HG03025 (cell line): Measurements from ENCODE around the gene TOR1AIP2.
A peak's percentile ranks its signal among the peaks of the same experiment; 100 is the strongest.
"Not testable (repeated sequence)": the region's sequence is repeated elsewhere in the genome, so short reads cannot be mapped to it uniquely, and the experiment has no call there.

Source experiments
- ATAC-seq: cut with Tn5 transposase; IDR thresholded peaks from one replicate; pipeline ENCODE4 v1.9.1; 2021; ENCODE audit warnings: mild to moderate bottlenecking, moderate library complexity; ENCODE audit not compliant: unreplicated experiment, low FRiP score

TOR1AIP2 gene

DNA sequence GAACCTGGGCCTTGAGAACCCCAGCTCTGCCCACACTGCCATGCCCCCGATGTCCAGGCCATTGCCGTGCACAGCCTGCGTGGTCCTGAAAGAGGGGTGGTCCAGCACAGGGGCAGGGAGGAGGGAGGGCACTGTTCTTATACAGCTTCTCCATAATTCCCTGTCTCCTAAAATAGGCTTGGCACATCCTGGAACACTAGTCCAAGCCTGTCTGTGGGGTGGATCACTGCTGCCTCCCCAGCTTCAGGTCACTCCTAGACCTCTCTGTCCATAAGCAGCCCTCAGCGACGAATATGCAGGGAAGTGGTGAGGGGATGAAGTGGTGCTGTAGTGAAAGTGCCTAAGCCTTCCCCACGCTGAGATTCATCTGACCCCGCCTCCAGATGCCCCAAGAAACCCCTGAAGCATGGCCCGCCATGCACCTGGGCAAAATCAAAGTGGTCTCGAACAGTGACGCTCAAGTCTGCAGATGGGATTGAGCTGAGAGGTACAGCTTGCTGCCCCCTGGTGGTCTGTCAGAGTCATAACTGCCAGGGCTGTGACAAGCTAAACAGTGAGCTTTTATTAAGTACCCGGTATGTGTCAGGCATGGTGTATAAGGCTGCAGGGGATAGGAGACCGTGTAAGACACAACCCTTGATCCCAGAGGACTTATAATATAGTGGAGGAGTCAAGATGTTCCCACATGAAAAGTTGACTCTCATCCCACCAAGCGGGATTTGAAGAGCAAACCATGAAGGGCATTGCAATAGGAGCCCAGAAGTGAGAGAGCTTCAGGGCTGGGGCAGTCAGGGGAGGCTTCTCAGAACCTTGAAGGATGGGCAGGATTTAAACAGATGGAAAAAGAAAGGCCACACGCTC is 67.9 kb downstream of the TOR1AIP2 start:
- ATAC-seq: peak; percentile 52

DNA sequence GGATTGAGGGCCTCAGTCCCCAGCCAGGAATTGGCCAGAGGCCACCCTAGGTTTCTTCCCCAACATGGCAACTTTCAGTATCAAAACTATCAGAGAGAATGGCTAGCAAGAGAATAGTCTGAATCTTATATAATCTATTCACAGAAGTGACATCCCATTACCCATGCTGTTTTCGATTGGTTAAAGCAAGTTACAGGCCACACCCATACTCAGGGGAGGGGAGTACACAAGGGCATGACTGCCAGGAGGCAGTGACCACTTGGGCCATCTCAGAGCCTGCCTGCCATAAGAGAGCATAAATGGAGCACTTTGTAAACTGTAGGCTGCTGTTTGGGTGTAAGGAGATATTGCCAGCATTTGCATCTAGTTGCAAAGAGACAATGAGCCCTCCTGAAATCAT is 69.1 kb downstream of the TOR1AIP2 start:
- ATAC-seq: no peak

DNA sequence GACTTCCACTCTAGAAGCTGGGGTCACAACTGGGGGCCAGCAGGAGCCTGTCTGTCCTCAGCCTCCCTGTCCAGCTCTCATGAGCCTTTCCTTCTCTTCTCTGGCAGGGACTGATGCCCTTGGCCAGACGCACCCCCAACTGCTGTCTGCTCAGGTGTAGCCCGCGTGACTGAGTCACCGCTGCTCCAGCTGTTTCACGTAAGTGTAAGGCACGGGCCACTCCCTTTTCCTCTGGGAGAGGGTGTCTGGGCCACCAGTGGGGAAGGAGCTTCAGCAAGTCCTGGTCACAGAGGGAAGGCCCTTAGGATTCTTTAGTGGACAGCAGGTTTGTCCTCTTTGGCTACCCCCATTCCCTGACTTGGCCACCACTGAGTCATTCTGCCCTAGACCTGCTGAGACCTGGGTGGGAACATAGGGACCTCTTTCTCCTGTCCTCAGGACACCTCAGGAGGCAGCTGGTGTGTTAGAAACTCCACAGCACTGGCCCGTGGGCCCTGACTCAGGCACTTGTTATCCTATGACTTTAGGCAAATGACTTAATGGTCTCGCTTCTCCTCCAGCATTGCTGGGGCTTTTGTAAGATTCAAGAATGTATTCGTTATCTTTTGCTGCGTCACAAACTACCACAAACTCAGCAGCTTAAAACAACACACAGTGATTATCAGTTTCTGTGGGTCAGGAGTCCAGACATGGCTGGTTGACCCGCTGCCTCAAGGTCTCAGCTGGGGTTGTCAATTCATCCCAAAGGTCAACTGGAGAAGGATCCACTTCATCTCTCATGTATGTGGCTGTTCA is 69.7 kb downstream of the TOR1AIP2 start:
- ATAC-seq: no peak

DNA sequence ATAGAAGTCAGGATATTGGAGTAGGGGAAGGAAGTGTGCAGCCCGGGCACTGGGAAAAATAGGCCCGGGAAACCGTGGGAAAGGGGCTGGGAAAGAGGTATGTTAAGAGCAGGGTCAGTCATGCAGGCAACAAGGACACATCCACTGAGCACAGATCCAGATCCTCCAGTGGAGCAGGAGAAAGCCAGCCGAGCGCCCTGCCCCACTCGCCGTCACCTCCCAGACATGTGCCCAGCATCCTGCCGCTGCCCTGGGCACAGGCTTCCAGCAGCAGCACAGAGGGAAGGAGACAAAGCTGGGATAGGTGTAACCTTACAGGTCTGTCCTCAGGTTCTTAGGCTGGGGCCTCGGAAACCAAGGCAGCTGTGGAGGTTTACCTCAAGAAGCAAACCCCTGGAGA is 70.3 kb downstream of the TOR1AIP2 start:
- ATAC-seq: no peak

DNA sequence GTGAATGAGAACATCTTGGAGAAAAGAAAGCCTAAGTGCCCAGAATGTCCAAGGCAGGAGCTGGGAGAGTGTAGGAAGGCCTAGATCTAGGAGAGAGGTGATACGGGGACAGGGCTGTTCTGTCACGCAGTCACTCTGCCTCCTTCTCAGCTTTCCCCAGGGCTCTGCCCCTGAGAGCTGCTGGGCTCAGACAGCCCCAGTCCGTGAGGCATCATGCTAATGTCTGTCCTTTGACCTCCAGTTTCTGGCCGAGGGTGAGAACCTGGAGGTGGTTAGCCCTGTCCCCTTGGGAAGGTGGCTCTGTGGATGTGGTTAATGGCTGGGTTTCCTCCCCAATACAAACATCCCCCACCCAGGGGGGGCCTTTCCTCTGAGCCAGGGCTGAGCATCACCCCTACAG is 71.3 kb downstream of the TOR1AIP2 start:
- ATAC-seq: no peak

DNA sequence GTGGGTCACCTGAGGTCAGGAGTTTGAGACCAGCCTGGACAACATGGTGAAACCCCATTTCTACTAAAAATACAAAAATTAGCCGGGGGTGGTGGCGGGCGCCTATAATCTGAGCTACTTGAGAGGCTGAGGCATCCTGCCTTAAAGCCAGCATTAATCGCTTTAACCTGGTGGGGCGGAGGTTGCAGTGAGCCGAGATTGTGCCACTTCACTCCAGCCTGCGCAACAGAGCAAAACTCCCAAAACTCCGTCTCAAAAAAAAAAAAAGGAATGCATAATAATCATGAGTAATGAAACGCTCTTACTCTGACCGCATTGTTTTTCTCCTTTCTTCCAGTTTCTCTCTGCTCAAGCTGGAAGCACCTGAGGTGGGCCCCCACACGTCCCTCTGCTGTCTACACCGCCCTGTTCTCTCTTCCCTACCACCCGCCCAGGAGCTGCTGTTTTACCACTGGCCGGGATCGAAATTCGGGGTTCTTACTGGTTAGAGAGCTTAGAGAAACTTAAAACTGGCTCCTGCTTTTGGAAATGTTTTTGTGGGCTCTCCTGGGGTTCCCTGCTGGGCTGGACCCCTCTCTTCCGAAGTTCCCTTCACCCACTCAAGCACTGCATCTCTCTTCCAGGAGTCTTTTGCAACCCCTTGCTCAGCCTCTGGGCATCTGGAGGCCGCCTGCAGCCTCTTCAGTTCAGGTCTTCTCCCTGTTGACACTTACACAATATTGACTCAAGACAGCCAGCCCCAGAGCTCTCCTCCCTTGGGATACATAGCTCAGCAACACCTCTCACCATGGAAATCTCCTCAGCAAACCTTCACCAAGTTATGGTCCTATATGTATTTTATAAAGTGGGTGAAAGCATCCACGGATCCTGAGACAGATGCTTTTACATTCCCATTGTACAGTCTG is 72.1 kb downstream of the TOR1AIP2 start:
- ATAC-seq: no peak

DNA sequence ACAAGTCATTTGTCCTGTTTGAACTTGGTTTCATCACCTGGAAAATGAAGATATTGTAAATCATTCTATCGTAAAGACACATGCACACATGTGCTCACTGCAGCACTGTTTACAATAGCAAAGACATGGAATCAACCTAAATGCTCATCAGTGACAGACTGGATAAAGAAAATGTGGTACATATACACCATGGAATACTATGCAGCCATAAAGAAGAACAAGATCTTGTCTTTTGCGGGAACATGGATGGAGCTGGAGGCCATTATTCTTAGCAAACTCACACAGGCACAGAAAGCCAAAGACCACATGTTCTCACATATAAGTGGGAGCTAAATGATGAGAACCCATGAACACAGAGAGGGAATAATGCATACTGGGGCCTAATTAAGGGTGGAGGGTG is 73.2 kb downstream of the TOR1AIP2 start:
- not testable (repeated sequence) for ATAC-seq

DNA sequence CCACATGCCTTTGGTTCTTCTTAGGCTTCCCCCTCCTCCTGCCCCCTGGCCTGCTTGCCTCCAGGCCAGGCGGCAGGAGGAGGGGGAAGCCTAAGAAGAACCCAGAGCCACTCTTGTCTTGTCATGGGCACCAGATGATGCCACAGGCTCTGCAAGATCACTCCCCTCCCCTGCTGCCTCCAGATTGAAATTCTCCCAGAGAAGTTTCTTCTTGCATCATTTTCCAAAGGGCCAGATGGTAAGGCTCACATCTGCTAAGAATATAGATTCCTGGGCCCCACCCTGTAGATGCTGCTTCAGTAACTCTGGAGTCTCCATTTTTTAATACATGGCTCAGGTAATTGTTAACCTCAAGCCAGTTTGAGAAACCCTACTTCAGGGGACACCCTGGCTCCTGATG is 73.7 kb downstream of the TOR1AIP2 start:
- ATAC-seq: no peak

DNA sequence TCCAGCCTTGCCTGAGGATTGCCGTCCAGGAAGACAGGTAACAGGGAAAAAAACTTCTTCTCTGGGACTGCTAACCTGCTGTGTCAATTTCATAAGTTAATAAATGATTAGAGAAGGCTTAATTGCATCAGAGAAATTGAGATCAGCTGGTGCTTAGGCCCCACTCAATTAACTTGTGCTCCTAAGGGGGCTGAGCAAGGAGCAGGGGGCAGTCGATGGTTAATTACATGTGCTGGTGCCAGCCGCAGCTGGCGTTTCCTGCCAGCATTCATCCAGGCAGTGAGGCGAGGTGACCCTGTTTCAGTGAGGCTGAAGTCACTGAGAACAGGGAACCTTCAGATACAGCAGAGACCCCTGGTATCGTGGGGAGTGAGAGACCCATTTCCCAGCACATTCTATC is 74.5 kb downstream of the TOR1AIP2 start:
- ATAC-seq: no peak

DNA sequence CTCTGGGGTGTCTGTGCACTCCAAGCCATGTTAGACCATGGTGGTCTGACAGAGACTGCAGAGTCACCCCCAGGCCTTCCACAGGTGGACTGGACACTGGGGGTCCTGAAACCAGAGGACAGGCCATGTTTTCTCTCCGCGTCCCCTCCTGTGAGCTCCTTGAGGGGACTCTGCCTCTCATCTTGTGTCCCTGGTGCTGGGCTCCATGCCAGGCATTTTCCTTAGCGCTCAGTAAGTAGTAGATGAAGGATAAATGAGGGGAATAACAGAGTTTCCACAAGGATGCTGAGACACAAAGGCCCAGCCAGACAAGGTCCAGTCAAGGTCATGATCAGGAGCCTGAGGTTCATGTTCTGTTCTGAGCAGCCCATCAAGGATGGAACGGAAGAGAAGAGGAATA is 77.1 kb downstream of the TOR1AIP2 start:
- ATAC-seq: no peak

DNA sequence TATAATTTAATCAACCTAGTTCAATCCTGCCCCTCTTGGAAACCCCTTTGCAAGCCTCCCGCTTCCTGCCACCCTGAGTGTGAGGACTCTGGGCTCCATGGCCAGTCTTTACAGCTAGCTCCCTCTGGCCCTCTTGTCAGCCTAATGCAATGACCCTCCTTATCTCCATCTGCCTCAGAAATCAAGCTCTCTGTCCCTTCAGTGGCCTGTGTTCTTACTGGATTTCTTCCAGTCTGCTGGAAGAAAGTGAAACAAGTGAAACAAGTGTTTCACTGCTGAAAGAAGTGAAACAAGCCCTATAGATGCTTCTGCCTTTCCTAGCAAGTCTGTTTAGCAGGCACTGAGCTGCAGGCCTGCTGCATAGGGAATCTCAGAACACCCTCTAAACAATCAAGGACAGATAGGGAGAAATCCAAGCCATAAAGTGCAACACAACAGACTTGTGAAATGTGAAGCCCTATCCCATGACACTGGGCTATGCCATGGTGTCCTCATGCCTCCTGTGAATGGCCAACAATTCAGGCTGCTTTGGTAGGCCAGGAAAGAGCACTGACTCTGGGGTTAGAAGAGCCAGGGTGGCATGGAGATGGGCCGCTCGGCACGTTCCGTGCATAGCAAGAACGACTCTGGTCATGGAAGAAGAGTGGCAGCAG is 78.6 kb downstream of the TOR1AIP2 start:
- ATAC-seq: no peak

DNA sequence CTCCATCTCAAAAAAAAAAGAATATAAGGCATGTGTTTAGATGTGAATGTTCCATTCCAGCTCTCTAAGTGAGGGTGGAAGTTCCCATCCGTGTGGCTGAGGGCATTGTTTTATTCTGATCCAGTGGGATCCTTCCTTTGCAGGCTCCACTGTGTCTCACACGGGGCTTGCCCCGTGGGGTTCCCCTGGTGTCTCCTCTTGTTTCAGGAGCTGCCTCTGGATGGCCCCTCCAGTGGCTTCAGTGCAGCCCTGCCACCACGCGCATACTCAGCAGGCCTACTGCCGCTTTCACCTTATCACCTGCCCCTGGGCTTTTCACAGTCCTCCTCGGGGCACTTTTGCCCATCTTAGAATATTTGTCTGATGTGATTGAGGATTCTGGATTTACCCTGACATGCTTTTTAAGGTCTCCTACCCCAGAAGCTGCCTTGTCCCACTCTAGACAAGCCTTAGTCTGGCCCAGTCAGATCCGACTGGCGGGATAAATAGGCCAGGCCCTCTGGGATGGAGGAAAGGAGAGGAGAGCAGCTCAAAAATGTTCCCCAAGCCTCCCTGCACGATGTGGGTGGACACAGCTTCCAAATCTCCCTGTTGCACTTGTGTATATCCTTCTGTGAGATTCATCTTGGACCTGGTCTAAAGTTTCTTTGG is 79.3 kb downstream of the TOR1AIP2 start:
- no peak for ATAC-seq

DNA sequence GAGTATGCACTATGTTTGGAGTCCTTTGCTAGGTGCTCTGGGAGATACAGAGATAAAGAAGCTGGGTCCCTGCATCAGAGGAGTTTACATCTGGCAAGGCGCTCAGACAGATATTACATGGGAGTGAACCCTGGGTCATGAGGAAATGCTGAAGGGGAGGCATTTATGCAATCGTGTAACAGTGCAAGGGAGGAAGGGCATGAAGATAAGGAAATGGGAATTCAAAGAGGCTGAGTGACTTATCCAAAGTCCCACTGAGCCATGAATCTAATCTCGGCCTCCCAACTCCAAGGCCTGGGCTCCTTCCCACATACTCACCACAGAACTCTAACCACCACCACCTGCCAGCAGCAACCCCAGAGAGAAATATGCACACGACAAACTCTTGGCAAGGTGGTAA is 82.9 kb downstream of the TOR1AIP2 start:
- no peak for ATAC-seq

DNA sequence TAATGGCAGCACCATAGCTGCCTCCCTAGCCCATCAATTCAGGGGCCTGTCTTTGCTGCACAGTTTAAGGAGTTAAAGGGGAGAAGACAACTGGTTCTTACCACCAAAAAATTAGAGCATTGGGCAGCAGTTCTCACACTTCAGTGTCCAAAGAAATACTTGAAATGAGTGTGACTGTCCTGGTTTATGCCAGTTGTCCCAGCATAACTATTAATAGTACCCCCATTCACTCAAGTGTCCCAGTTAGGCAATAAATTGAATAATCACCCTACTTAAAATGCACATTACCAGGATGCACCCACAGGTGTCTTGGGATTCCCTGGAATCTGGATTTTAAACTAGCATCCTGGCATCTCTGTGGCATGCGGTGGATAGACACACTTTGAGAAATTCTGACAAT is 83.5 kb downstream of the TOR1AIP2 start:
- ATAC-seq: no peak

DNA sequence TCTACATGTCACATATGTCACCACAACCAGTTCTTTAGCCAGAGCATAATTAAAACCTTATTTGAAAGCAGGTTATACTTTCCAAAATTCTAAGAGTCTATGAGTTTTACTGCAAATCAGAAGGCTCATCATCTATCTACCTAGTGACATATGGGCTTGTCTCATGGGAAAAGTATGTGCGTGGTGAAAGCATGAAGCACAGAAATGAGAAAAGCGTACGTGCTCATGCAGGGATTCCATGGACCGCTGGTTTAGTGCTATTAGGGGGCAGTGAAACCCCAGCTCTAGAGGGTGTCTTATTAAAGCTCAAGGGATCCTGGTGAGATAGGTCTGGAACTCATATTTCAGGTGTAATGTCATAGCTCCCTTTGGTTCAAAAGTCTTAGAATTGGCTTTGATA is 84.3 kb downstream of the TOR1AIP2 start:
- no peak for ATAC-seq
